ENCODE measurements around the gene STRIP1. TPM values are rescaled to one million over a fixed set of nuclear protein-coding genes. Genes with fewer than 3 reads are reported as not detected.
"Not testable (repeated sequence)": the region's sequence is repeated elsewhere in the genome, so short reads cannot be mapped to it uniquely, and the experiment has no call there.

The STRIP1 gene
- total RNA-seq, 2 donors from 2014 or later: 64.9 to 66.1 TPM

DNA sequence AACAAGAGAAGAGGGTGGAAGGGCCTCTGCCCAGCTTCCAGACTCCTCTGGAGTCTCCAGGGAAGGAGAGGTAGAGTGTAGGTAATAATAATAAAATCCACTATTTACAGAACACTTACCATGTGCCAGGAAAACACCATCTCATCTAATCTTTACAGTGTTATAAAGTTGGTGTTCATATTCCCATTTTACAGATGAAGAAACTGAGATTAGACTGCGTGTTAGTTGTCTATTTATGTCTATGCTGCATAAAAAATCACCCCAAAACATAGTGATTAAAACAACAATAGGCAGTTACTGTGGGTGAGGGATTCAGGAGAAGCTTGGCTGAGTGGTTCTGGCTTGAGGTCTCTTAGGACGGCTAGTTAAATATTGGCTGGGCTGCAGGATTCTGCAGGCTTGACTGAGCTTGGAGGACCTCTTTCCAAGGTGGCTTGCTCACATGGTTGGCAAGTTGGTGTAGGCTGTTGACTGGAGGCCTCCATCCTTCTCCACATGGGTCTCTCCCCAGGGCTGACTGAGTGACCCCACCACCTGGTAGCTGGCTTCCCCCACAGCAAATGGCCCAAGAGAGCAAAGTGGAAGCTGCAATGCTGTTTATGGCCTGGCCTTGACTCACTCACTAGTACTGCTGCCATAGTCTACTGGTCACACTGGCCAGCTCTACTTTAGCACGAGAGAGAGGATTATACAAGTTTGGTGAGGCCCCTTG is 42.5 kb downstream of the STRIP1 start:
- Histone ChIP-seq H3K36me3 (ENCODE audit: control insufficient read depth, insufficient read depth, low read length) (no peaks in the 10 kb centered on the region), H3K4me3 (ENCODE audit: low read length) (no peak overlapping the region), H3K4me1 (ENCODE audit: control insufficient read depth, insufficient read depth, low read length) (no peaks in the 10 kb centered on the region), H3K9me3 (ENCODE audit: control insufficient read depth, low read length) (no peaks in the 10 kb centered on the region), H3K27ac (ENCODE audit: low read depth, low read length) (no peak overlapping the region), H3K27me3 (ENCODE audit: control insufficient read depth, insufficient read depth, low read length, poor library complexity, severe bottlenecking) (peaks cover 94% of the 10 kb centered on the region), H3K9ac (ENCODE audit: extremely low read depth, low read length, poor library complexity, severe bottlenecking) (no peak overlapping the region)
- H3K4me3 Mint-ChIP-seq: no peak overlapping the region
- no peaks in the 10 kb centered on the region for H3K4me1 Mint-ChIP-seq
- DNase-seq: no peak
- no peaks in the 10 kb centered on the region for H3K9me3 Mint-ChIP-seq
- H3K27ac Mint-ChIP-seq: no peak overlapping the region
- WGBS, 2 experiments (ENCODE audit: insufficient coverage in 1 of 2, insufficient read length in 1 of 2): 91% methylated on average over 3 of the region's 3 CpGs; no CpG with 5 or more reads in 1 of the 2 experiments
- H3K36me3 Mint-ChIP-seq (ENCODE audit: low read depth): no peaks in the 10 kb centered on the region
- TF ChIP-seq, protein P1, sequence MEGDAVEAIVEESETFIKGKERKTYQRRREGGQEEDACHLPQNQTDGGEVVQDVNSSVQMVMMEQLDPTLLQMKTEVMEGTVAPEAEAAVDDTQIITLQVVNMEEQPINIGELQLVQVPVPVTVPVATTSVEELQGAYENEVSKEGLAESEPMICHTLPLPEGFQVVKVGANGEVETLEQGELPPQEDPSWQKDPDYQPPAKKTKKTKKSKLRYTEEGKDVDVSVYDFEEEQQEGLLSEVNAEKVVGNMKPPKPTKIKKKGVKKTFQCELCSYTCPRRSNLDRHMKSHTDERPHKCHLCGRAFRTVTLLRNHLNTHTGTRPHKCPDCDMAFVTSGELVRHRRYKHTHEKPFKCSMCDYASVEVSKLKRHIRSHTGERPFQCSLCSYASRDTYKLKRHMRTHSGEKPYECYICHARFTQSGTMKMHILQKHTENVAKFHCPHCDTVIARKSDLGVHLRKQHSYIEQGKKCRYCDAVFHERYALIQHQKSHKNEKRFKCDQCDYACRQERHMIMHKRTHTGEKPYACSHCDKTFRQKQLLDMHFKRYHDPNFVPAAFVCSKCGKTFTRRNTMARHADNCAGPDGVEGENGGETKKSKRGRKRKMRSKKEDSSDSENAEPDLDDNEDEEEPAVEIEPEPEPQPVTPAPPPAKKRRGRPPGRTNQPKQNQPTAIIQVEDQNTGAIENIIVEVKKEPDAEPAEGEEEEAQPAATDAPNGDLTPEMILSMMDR (conservative IDR thresholded peaks at IDR 0.05): no peak
- H3K27me3 Mint-ChIP-seq (ENCODE audit: insufficient read depth): peaks cover 93% of the 10 kb centered on the region

DNA sequence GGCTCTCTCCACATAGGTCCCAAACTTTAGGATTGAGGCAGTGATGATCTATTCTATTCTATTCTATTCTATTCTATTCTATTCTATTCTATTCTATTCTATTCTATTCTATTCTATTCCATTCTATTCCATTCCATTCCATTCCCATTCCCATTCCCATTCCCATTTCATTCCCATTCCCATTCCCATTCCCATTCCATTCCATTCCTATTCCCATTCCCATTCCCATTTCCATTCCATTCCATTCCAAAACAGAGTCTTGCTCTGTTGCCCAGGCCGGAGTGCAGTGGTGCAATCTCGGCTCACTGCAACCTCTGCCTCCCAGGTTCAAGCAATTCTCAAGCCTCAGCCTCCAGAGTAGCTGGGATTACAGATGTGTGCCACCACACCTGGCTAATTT is 45.6 kb downstream of the STRIP1 start:
- not testable (repeated sequence) for H3K27ac ChIP-seq (ENCODE audit: low read depth, low read length); H3K4me3 ChIP-seq (ENCODE audit: low read length)
- WGBS, 2 experiments (ENCODE audit: insufficient coverage in 1 of 2, insufficient read length in 1 of 2): 92 to 98% methylated on average over 2 of the region's 2 CpGs

DNA sequence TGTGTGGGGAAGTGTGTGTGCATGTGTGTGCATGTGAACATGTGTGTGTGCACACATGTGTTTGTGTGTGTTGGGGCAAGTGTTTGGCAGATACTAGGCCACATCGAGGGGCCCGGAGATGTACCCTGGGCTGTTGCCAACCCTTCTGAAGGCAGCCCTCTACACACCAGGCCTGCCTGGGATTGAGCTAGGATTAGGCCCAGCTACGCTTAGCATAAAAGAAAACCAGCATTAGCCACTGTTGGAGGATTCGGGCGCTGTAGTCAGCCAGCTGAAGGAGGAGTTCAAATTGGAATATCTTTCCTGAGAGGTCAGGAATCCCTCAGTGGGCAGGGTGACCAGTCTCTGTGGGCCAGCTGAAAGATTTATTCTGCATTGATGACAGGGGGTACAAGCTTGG is 46.6 kb downstream of the STRIP1 start:
- Histone ChIP-seq H3K9ac (ENCODE audit: extremely low read depth, low read length, poor library complexity, severe bottlenecking) (no peak overlapping the region), H3K4me3 (ENCODE audit: low read length) (no peak overlapping the region), H3K9me3 (ENCODE audit: control insufficient read depth, low read length) (no peaks in the 10 kb centered on the region), H3K27ac (ENCODE audit: low read depth, low read length) (no peak overlapping the region), H3K4me1 (ENCODE audit: control insufficient read depth, insufficient read depth, low read length) (peaks cover 9% of the 10 kb centered on the region), H3K27me3 (ENCODE audit: control insufficient read depth, insufficient read depth, low read length, poor library complexity, severe bottlenecking) (peaks cover 95% of the 10 kb centered on the region), H3K36me3 (ENCODE audit: control insufficient read depth, insufficient read depth, low read length) (no peaks in the 10 kb centered on the region)
- Mint-ChIP-seq H3K4me3 (no peak overlapping the region), H3K4me1 (peaks cover 7% of the 10 kb centered on the region), H3K27ac (no peak overlapping the region), H3K9me3 (no peaks in the 10 kb centered on the region), H3K27me3 (ENCODE audit: insufficient read depth) (peaks cover 96% of the 10 kb centered on the region), H3K36me3 (ENCODE audit: low read depth) (no peaks in the 10 kb centered on the region)
- DNase-seq: no peak
- WGBS, 2 experiments (ENCODE audit: insufficient coverage in 1 of 2, insufficient read length in 1 of 2): 91 to 94% methylated on average over 2 to 5 of the region's 5 CpGs
- TF ChIP-seq, protein P1 (conservative IDR thresholded peaks at IDR 0.05): no peak

More for the DNA sequence above, 45.6 kb downstream of the STRIP1 start:
- peaks cover 94% of the 10 kb centered on the region for H3K27me3 Mint-ChIP-seq (ENCODE audit: insufficient read depth)
- H3K9me3 Mint-ChIP-seq; H3K4me3 Mint-ChIP-seq; H3K4me1 ChIP-seq (ENCODE audit: control insufficient read depth, insufficient read depth, low read length); DNase-seq; H3K36me3 Mint-ChIP-seq (ENCODE audit: low read depth); H3K27ac Mint-ChIP-seq; H3K9me3 ChIP-seq (ENCODE audit: control insufficient read depth, low read length); H3K36me3 ChIP-seq (ENCODE audit: control insufficient read depth, insufficient read depth, low read length); H3K4me1 Mint-ChIP-seq; H3K9ac ChIP-seq (ENCODE audit: extremely low read depth, low read length, poor library complexity, severe bottlenecking): not testable (repeated sequence)
- H3K27me3 ChIP-seq (ENCODE audit: control insufficient read depth, insufficient read depth, low read length, poor library complexity, severe bottlenecking): peaks cover 94% of the 10 kb centered on the region

All from endodermal cell (in vitro differentiated cells).